ENCODE measurements around the gene PEX5L.

Gene PEX5L

GRCh38 chr3:179887295-179887943 is 149.3 kb downstream of the PEX5L start:
- DNase-seq, result no peak

- DNase-seq, result no peak
Observed at GRCh38 chr3:179885950-179886349, 150.8 kb downstream of the PEX5L start.

- DNase-seq, result no peak
Observed at GRCh38 chr3:179884136-179884535, 152.6 kb downstream of the PEX5L start.

GRCh38 chr3:179882292-179882691 is 154.4 kb downstream of the PEX5L start:
- DNase-seq, result no peak

GRCh38 chr3:179881791-179882190 is 154.9 kb downstream of the PEX5L start:
- no peak for DNase-seq

GRCh38 chr3:179880868-179881267 is 155.9 kb downstream of the PEX5L start:
- no peak for DNase-seq

- no peak for DNase-seq
Observed at GRCh38 chr3:179876440-179876839, 160.3 kb downstream of the PEX5L start.

- no peak for DNase-seq
Observed at GRCh38 chr3:179872842-179873241, 163.9 kb downstream of the PEX5L start.

GRCh38 chr3:179871782-179872181 is 165.0 kb downstream of the PEX5L start:
- DNase-seq, result no peak

- DNase-seq, result no peak
Observed at GRCh38 chr3:179868715-179869114, 168.0 kb downstream of the PEX5L start.

- no peak for DNase-seq
Observed at GRCh38 chr3:179867961-179868360, 168.8 kb downstream of the PEX5L start.

- no peak for DNase-seq
Observed at GRCh38 chr3:179865861-179866505, 170.8 kb downstream of the PEX5L start.

- no peak for DNase-seq
Observed at GRCh38 chr3:179861953-179862352, 174.8 kb downstream of the PEX5L start.

- no peak for DNase-seq
Observed at GRCh38 chr3:179861292-179861691, 175.4 kb downstream of the PEX5L start.

GRCh38 chr3:179860275-179861107 is 176.2 kb downstream of the PEX5L start:
- DNase-seq, result no peak

- no peak for DNase-seq
Observed at GRCh38 chr3:179853176-179853575, 183.6 kb downstream of the PEX5L start.

GRCh38 chr3:179852142-179852905 is 184.4 kb downstream of the PEX5L start:
- no peak for DNase-seq

- no peak for DNase-seq
Observed at GRCh38 chr3:179848711-179849110, 188.0 kb downstream of the PEX5L start.

GRCh38 chr3:179842061-179842460 is 194.7 kb downstream of the PEX5L start:
- no peak for DNase-seq

GRCh38 chr3:179840985-179841384 is 195.8 kb downstream of the PEX5L start:
- no peak for DNase-seq

- DNase-seq, result no peak
Observed at GRCh38 chr3:179837374-179837773, 199.4 kb downstream of the PEX5L start.

GRCh38 chr3:179833294-179833693 is 203.4 kb downstream of the PEX5L start:
- DNase-seq, result no peak

GRCh38 chr3:179832333-179832854 is 204.3 kb downstream of the PEX5L start:
- no peak for DNase-seq

All from CD4-positive, alpha-beta T cell treated with Interleukin-12 subunit alpha and Interleukin-12 subunit beta, for 1 hour (primary cell).